PC-9 (cell line): ENCODE data around the gene RYR3.

ENCODE experiments used
- CTCF ChIP-seq: fragments of 200-600 bp; sonication (generic); conservative IDR thresholded peaks from 2 replicates; pipeline ENCODE4 v1.6.1; 2017; ENCODE audit warnings: mixed run types, antibody characterized with exemption, mild to moderate bottlenecking, moderate library complexity
- EZH2 ChIP-seq: fragments of 200-600 bp; sonication (generic); IDR thresholded peaks from 2 replicates; pipeline ENCODE4 v1.8.0; 2017; ENCODE audit warnings: antibody characterized with exemption, low read depth

GRCh38 chr15:33654860-33655259, 344.1 kb downstream of the RYR3 start:
- no peak for TF ChIP-seq CTCF
- TF ChIP-seq EZH2 = no peak
